ENCODE results near the gene SRD5A1.

- TF ChIP-seq CTCF (conservative IDR thresholded peaks at IDR 0.05) (no peak), ZFX (IDR thresholded peaks at IDR 0.05) (no peak)
Observed at GRCh38 chr5:6652025-6652424, 18.8 kb downstream of the SRD5A1 start.
